Loucy (cell line): ENCODE measurements around the gene TSG101.

Experiments
- H2AFZ ChIP-seq: fragments of 200-600 bp; sonication (generic); 2 replicates; pipeline ENCODE4 v1.6.0; 2016; ENCODE audit warnings: antibody characterized with exemption, mild to moderate bottlenecking, low read length, moderate library complexity
- H3F3A ChIP-seq: fragments of 200-600 bp; 2 replicates; pipeline ENCODE4 v1.6.0; 2016; ENCODE audit warnings: antibody characterized with exemption, low read depth, mild to moderate bottlenecking
- H3K27me3 ChIP-seq: fragments of 200-600 bp; sonication (generic); 2 replicates; pipeline ENCODE4 v1.6.1; 2014; ENCODE audit warnings: low read length, mild to moderate bottlenecking; ENCODE audit not compliant: insufficient read depth, poor library complexity, severe bottlenecking
- H3K36me3 ChIP-seq: fragments of 200-600 bp; sonication (generic); 2 replicates; pipeline ENCODE4 v1.6.1; 2016; ENCODE audit warnings: low read length; ENCODE audit not compliant: insufficient read depth
- H3K4me1 ChIP-seq: fragments of 200-600 bp; sonication (generic); 2 replicates; pipeline ENCODE4 v1.5.1; 2014; ENCODE audit warnings: low read length, mild to moderate bottlenecking; ENCODE audit not compliant: insufficient read depth, poor library complexity, severe bottlenecking
- H3K4me2 ChIP-seq: fragments of 200-600 bp; sonication (generic); 2 replicates; pipeline ENCODE4 v1.6.0; 2014; ENCODE audit warnings: antibody characterized with exemption, low read length, low read depth, mild to moderate bottlenecking; ENCODE audit not compliant: poor library complexity, severe bottlenecking
- H3K4me3 ChIP-seq: fragments of 200-600 bp; sonication (generic); 2 replicates; pipeline ENCODE4 v1.5.1; 2014; ENCODE audit warnings: low read length, mild to moderate bottlenecking, mixed read lengths; ENCODE audit not compliant: poor library complexity, severe bottlenecking
- H3K79me2 ChIP-seq: fragments of 200-600 bp; sonication (generic); 2 replicates; pipeline ENCODE4 v1.6.1; 2014; ENCODE audit warnings: low read length; ENCODE audit not compliant: insufficient read depth
- H3K9ac ChIP-seq: fragments of 200-600 bp; sonication (generic); 2 replicates; pipeline ENCODE4 v1.6.0; 2014; ENCODE audit warnings: mild to moderate bottlenecking, low read depth, low read length, moderate library complexity; ENCODE audit not compliant: poor library complexity, severe bottlenecking
- H3K9me2 ChIP-seq: fragments of 200-600 bp; sonication (generic); replicated peaks from 2 replicates; pipeline ENCODE4 v1.6.1; 2016; ENCODE audit warnings: low read depth, low read length, mixed read lengths
- H3K9me3 ChIP-seq: fragments of 200-600 bp; sonication (generic); 2 replicates; pipeline ENCODE4 v1.6.1; 2014; ENCODE audit warnings: mild to moderate bottlenecking, antibody characterized with exemption, low read length, low read depth; ENCODE audit not compliant: insufficient read depth
- H4K20me1 ChIP-seq: fragments of 200-600 bp; sonication (generic); 2 replicates; pipeline ENCODE4 v1.6.0; 2014; ENCODE audit warnings: antibody characterized with exemption, low read length, mild to moderate bottlenecking; ENCODE audit not compliant: insufficient read depth, poor library complexity, severe bottlenecking
- CTCF ChIP-seq: fragments of 200-600 bp; sonication (generic); conservative IDR thresholded peaks from 2 replicates; pipeline ENCODE4 v1.5.1; 2014; ENCODE audit warnings: mild to moderate bottlenecking, antibody characterized with exemption, low read length
- EZH2phosphoT487 ChIP-seq: fragments of 200-600 bp; IDR thresholded peaks from 2 replicates; pipeline ENCODE4 v1.6.1; 2018; ENCODE audit warnings: antibody characterized with exemption, mild to moderate bottlenecking, moderate library complexity, borderline replicate concordance

The TSG101 gene

GRCh38 chr11:18479063-18479462, 47.7 kb downstream of the TSG101 start:
- H2AFZ ChIP-seq, result no peak overlapping the region
- no peaks in the 10 kb centered on the region for H3K4me1 ChIP-seq
- H3K27me3 ChIP-seq, result no peaks in the 10 kb centered on the region
- H4K20me1 ChIP-seq, result no peaks in the 10 kb centered on the region
- H3K4me2 ChIP-seq, result no peak overlapping the region
- no peak for TF ChIP-seq EZH2phosphoT487
- no peak for TF ChIP-seq CTCF
- H3F3A ChIP-seq, result no peaks in the 10 kb centered on the region
- no peaks in the 10 kb centered on the region for H3K79me2 ChIP-seq
- H3K4me3 ChIP-seq, result no peak overlapping the region
- peaks cover 75% of the 10 kb centered on the region for H3K36me3 ChIP-seq
- no peak overlapping the region for H3K9ac ChIP-seq
- H3K9me2 ChIP-seq, result no peaks in the 10 kb centered on the region
- H3K9me3 ChIP-seq, result no peaks in the 10 kb centered on the region

- no peak overlapping the region for H3K4me2 ChIP-seq
- H4K20me1 ChIP-seq, result no peaks in the 10 kb centered on the region
- no peak for TF ChIP-seq EZH2phosphoT487
- no peak for TF ChIP-seq CTCF
- no peak overlapping the region for H2AFZ ChIP-seq
- no peaks in the 10 kb centered on the region for H3K79me2 ChIP-seq
- no peaks in the 10 kb centered on the region for H3K4me1 ChIP-seq
- H3K36me3 ChIP-seq, result peaks cover 11% of the 10 kb centered on the region; the same call in 1 of the 2 replicates
- no peaks in the 10 kb centered on the region for H3F3A ChIP-seq
- no peaks in the 10 kb centered on the region for H3K9me2 ChIP-seq
- H3K9ac ChIP-seq, result no peak overlapping the region
- no peaks in the 10 kb centered on the region for H3K27me3 ChIP-seq
- H3K4me3 ChIP-seq, result no peak overlapping the region
- H3K9me3 ChIP-seq, result no peaks in the 10 kb centered on the region
Measured at GRCh38 chr11:18472587-18472986, 54.2 kb downstream of the TSG101 start.

- Histone ChIP-seq H3K4me2 (no peak overlapping the region), H3K36me3 (peaks cover 8% of the 10 kb centered on the region; the same call in 1 of the 2 replicates), H3K9me2 (no peaks in the 10 kb centered on the region), H2AFZ (no peak overlapping the region), H3K9me3 (no peaks in the 10 kb centered on the region), H3K4me3 (no peak overlapping the region), H3K79me2 (no peaks in the 10 kb centered on the region), H4K20me1 (no peaks in the 10 kb centered on the region), H3K4me1 (no peaks in the 10 kb centered on the region), H3F3A (no peaks in the 10 kb centered on the region), H3K27me3 (no peaks in the 10 kb centered on the region), H3K9ac (no peak overlapping the region)
- TF ChIP-seq EZH2phosphoT487 (no peak), CTCF (no peak)
Measured at GRCh38 chr11:18471995-18472394, 54.7 kb downstream of the TSG101 start.
